Activated CD8-positive, alpha-beta T cell treated with anti-CD3 and anti-CD28 coated beads, Interleukin-2, amount 10 ng/mL, durations not matched to agents 7 days and 5 days (primary cell): ENCODE results near the gene TOP3A. TPM values are rescaled to one million over a fixed set of nuclear protein-coding genes. Genes with fewer than 3 reads are reported as not detected.
A peak's percentile ranks its signal among the peaks of the same experiment; 100 is the strongest.
"Not testable (repeated sequence)": the region's sequence is repeated elsewhere in the genome, so short reads cannot be mapped to it uniquely, and the experiment has no call there.

Experiments used
- ATAC-seq: fragments of 150-1000 bp; cut with Tn5 transposase; one replicate; pipeline ENCODE4 v1.10.0; 2021; ENCODE audit warnings: moderate library complexity
- CTCF ChIA-PET: fragments of 350-600 bp; sonication (Branson Sonifier 250); formaldehyde crosslinking; loops from one replicate; lab custom pipeline; 2021; ENCODE audit warnings: antibody characterized with exemption; lab: Charles Lee
- POLR2A ChIA-PET: fragments of 350-600 bp; sonication (Branson Sonifier 250); formaldehyde crosslinking; loops from one replicate; lab custom pipeline; 2021; ENCODE audit warnings: antibody characterized with exemption; lab: Charles Lee
- DNase-seq: peaks from one replicate; pipeline ENCODE4 v3.0.0-alpha.2; 2020
- H3K27ac Mint-ChIP-seq: one replicate; pipeline ENCODE4 v1.8.0; 2021; ENCODE audit warnings: mild to moderate bottlenecking, mixed read lengths
- H3K27me3 Mint-ChIP-seq: one replicate; pipeline ENCODE4 v1.8.0; 2021; ENCODE audit warnings: low read depth, mixed read lengths
- H3K36me3 Mint-ChIP-seq: one replicate; pipeline ENCODE4 v1.8.0; 2021; ENCODE audit warnings: low read depth, mixed read lengths
- H3K4me1 Mint-ChIP-seq: one replicate; pipeline ENCODE4 v1.8.0; 2021; ENCODE audit warnings: low read depth, mixed read lengths
- H3K4me3 Mint-ChIP-seq: one replicate; pipeline ENCODE4 v1.8.0; 2021; ENCODE audit warnings: mild to moderate bottlenecking, mixed read lengths
- H3K9me3 Mint-ChIP-seq: one replicate; pipeline ENCODE4 v1.8.0; 2022; ENCODE audit warnings: mixed read lengths; ENCODE audit not compliant: insufficient read depth
- total RNA-seq, 2 experiments: library from RNA; stranded (reverse); gene quantifications; one replicate each; pipeline ENCODE4 v1.2.3, GENCODE V29; 2021

Gene TOP3A
- total RNA-seq, 2 experiments from 2014 or later, result 75.9 to 77.3 TPM

DNA sequence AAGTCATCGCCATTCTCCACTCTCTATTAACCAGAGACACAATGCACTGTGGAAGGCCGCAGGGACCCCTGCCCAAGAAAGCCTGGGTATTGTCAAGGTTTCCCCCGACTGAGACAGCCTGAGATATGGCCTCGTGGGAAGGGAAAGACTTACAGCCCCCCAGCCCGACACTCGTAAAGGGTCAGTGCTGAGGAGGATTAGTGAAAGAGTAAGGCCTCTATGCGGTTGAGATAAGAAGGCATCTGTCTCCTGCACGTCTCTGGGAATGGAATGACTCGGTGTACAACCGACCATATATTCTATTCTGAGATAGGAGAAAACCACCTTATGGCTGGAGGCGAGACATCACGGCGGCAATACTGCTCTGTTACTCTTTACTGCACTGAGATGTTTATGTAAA lies 11.6 kb downstream of the TOP3A start:
- CTCF ChIA-PET, ATAC-seq, H3K9me3 Mint-ChIP-seq, POLR2A ChIA-PET, H3K4me3 Mint-ChIP-seq, H3K4me1 Mint-ChIP-seq, H3K27ac Mint-ChIP-seq, DNase-seq, H3K27me3 Mint-ChIP-seq: not testable (repeated sequence)
- H3K36me3 Mint-ChIP-seq, result peaks cover 52% of the 10 kb centered on the region

DNA sequence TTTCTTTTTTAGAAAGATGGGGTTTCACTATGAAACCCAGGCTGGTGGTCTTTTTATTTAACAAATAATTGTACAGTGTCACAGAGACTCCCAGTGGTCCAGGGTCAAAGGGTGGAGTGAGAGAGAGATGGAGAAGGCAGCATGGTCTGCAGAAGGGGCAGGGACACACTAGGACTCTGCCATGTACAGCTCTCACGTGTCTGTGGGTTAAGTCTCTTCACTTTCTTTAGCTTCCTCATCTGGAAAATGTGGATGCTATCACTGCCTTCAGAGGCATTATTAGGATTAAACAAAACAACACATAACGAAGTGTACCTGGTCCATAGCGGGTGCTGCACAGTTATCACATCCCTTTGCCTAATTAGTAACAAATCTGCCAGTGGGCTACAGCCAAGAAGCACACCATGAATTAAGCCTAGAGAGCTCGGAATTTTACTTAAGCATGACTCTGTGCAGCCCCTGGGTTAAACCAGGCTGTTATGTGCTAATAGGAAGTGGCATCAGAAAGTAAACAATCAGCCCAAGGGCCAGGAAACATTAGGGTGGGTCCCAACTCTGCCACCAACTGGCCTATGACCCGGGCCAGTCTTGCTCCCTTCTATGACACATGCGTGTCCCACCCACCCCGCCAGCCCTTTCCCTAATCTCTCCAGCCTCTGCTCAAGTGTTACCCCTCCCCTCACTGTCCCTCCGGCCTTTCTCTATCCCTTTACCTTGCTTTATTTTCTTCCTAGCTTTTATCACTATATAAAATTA lies 13.9 kb downstream of the TOP3A start:
- DNase-seq, result no peak
- Mint-ChIP-seq H3K27ac (no peak overlapping the region), H3K4me1 (no peaks in the 10 kb centered on the region), H3K4me3 (no peak overlapping the region), H3K9me3 (no peaks in the 10 kb centered on the region), H3K27me3 (no peaks in the 10 kb centered on the region), H3K36me3 (peaks cover 50% of the 10 kb centered on the region)
- POLR2A ChIA-PET, result interaction anchor here (1.0 kb wide), 1 partner anchor 11 kb away, joined by 3 read pairs; no protein-coding TSS in a partner anchor
- no peak for ATAC-seq
- CTCF ChIA-PET, result no interaction called here

DNA sequence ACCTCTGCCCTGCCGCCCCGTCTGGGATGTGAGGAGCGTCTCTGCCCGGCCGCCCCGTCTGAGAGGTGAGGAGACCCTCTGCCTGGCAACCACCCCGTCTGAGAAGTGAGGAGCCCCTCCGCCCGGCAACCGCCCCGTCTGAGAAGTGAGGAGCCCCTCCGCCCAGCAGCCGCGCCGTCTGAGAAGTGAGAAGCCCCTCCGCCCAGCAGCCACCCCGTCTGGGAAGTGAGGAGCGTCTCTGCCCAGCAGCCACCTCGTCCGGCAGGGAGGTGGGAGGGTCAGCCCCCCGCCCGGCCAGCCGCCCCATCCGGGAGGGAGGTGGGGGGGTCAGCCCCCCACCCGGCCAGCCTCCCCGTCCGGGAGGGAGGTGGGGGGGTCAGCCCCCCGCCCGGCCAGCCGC lies 16.7 kb downstream of the TOP3A start:
- H3K4me3 Mint-ChIP-seq, H3K27me3 Mint-ChIP-seq, H3K4me1 Mint-ChIP-seq, H3K9me3 Mint-ChIP-seq, H3K27ac Mint-ChIP-seq, ATAC-seq, DNase-seq, POLR2A ChIA-PET, CTCF ChIA-PET: not testable (repeated sequence)
- H3K36me3 Mint-ChIP-seq, result peaks cover 43% of the 10 kb centered on the region

DNA sequence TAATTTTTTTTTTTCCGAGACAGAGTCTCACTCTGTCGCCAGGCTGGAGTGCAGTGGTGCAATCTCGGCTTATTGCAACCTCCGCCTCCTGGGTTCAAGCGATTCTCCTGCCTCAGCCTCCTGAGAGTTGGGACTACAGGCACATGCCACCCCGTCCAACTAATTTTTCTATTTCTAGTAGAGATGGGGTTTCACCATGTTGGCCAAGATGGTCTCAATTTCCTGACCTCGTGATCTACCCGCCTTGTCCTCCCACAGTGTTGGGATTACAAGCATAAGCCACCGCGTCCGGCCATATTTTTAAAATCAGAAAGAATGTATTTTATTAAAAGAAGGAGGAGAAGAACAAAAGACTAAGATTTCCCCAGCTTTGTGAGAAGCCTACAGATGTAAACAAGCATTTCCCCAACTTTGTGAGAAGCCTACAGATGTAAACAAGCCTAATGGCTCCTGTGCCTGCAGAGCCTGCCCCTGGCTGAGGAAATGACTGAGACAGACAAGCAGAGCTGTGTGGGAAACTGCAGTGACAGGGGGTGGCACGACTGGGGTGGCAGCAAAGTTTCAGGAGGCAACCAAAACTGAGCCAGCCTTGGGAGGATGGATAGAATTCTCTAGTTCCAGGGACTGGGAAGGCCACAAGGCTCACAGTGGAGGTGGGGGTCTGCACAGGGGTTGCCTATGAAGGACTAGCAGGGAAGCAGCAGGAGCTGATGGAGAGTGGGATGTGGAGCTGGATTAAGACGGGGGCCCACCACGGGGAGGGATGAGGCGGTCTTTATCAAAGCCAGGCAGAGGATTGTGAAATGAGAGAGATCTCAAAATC lies 22.9 kb downstream of the TOP3A start:
- ATAC-seq, result no peak
- POLR2A ChIA-PET, result no interaction called here
- no peaks in the 10 kb centered on the region for H3K4me1 Mint-ChIP-seq
- peak overlapping the region; percentile 30 for H3K27ac Mint-ChIP-seq
- CTCF ChIA-PET, result no interaction called here
- no peaks in the 10 kb centered on the region for H3K27me3 Mint-ChIP-seq
- H3K9me3 Mint-ChIP-seq, result no peaks in the 10 kb centered on the region
- peaks cover 55% of the 10 kb centered on the region for H3K36me3 Mint-ChIP-seq
- no peak for DNase-seq
- H3K4me3 Mint-ChIP-seq, result no peak overlapping the region

DNA sequence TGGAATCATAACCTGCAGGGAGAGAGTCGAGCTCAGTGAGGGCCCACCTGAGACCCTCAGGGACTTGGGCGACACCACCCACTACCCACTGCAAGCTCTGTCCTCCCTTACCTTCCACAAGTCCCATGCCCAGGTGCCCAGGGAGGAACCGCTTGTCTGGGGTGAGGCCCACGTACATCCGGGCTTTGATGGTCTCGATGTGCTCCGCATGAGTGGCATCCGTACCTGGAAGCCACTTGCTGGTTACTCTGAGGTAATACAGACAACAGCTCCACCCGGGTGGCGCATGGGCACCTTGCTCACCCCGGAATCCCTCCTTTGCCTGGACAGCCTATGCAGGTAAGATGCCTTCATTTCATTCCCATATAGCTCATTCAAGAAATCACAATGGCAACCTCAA lies 29.5 kb downstream of the TOP3A start:
- peaks cover 62% of the 10 kb centered on the region for H3K36me3 Mint-ChIP-seq
- no peaks in the 10 kb centered on the region for H3K27me3 Mint-ChIP-seq
- CTCF ChIA-PET, result interaction anchor here (0.9 kb wide), 1 partner anchor 9 kb away, joined by 3 read pairs; no protein-coding TSS in a partner anchor

DNA sequence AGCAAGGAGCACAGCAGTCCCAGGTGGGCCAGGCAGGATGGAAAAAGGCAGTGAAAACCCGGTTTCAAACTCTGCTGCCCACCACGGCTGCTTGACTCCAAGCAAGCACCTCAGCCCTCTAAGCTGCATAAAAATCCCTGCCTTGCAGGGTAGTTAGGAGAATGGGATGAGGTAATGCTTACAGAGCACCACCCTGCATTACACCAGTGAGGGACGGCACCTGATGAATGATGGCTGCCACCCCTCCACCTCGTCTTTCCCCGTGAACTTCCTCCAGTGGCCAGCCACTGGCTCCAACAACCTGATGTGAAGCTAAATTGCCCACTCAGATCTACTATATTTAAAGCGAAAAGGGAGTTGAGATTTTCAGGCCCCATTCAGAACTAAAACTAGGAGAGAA lies 33.0 kb downstream of the TOP3A start:
- H3K4me3 Mint-ChIP-seq, result no peak overlapping the region
- DNase-seq, result no peak
- no peaks in the 10 kb centered on the region for H3K27me3 Mint-ChIP-seq
- ChIA-PET CTCF (no interaction called here), POLR2A (no interaction called here)
- no peak overlapping the region for H3K27ac Mint-ChIP-seq
- no peaks in the 10 kb centered on the region for H3K9me3 Mint-ChIP-seq
- ATAC-seq, result no peak
- H3K36me3 Mint-ChIP-seq, result peaks cover 54% of the 10 kb centered on the region
- no peaks in the 10 kb centered on the region for H3K4me1 Mint-ChIP-seq

More for the DNA sequence above, 29.5 kb downstream of the TOP3A start:
- no peak overlapping the region for H3K4me3 Mint-ChIP-seq
- H3K4me1 Mint-ChIP-seq, result no peaks in the 10 kb centered on the region
- no peak overlapping the region for H3K27ac Mint-ChIP-seq
- H3K9me3 Mint-ChIP-seq, result no peaks in the 10 kb centered on the region
- ATAC-seq (no peak), DNase-seq (no peak)
- POLR2A ChIA-PET, result no interaction called here

DNA sequence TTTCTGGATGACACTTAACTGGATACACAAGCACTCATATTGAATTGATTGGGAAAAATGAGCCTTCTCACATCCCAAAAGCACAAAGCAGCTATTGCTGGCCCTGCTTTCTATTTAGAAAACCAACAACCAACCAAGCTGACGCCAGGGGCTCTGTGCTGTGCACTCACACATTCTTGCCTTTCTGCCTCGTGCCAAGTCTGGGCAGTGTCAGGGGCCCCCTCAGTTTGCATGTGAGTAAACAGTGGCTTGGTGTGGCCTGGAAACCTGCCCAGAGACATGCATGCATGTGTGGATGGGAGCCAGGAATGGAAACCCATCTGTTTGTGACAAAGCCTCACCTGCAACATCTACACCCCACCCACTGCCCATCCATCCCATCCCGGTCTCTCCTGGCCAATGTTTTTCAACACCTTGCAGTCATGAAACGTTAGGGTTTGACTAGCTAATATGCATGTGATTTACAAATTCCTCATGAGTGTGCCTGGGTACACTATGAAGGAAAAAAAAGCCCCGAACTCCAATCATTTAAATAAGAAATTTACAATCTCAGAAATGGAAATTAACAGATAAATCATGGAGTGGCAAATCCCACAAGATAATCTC lies 33.9 kb downstream of the TOP3A start:
- Mint-ChIP-seq H3K27me3 (no peaks in the 10 kb centered on the region), H3K4me3 (no peak overlapping the region), H3K27ac (no peak overlapping the region), H3K36me3 (peaks cover 58% of the 10 kb centered on the region), H3K4me1 (no peaks in the 10 kb centered on the region), H3K9me3 (no peaks in the 10 kb centered on the region)
- CTCF ChIA-PET, result no interaction called here
- POLR2A ChIA-PET, result no interaction called here
- no peak for DNase-seq
- ATAC-seq, result no peak

DNA sequence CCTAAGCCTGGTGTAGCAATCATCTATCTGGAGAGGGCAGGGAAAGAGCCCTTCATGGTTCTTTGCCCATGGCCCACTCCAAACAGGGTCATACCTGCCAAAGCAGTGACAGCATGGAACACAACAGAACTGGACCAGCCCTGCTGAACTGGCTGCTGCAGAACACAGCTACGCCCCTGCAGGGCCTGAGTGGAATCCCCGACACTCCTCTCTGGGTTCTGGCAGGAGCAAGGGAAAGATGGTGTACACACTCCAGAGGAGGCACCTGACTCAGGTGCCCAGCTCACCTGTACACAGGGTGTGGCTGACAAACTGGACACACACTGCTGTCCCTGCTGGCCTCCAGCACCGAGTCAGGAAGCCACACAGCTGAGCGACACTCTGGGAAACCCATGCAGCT lies 34.5 kb downstream of the TOP3A start:
- H3K36me3 Mint-ChIP-seq, result peaks cover 55% of the 10 kb centered on the region
- no peak overlapping the region for H3K4me3 Mint-ChIP-seq
- H3K9me3 Mint-ChIP-seq, result no peaks in the 10 kb centered on the region
- ATAC-seq (no peak), DNase-seq (no peak)
- CTCF ChIA-PET, result no interaction called here
- no peaks in the 10 kb centered on the region for H3K27me3 Mint-ChIP-seq
- POLR2A ChIA-PET, result no interaction called here
- no peaks in the 10 kb centered on the region for H3K4me1 Mint-ChIP-seq
- no peak overlapping the region for H3K27ac Mint-ChIP-seq

DNA sequence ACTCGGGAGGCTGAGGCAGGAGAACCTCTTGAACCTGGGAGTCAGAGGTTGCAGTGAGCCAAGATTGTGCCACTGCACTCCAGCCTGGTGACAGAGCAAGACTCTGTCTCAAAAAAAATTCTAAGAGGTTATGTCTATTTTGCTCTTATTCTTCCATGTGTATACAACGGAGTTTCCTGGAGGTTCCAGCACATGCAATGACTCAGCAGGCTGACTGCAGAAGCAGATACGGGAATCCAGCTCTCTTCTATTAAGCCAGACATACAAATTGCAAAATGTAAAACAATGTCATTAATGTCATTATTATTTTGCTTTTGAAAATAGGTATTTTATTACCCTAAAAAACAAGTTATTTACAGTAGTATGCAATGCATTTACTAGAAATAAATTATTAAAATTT lies 35.9 kb downstream of the TOP3A start:
- CTCF ChIA-PET, result no interaction called here
- H3K27me3 Mint-ChIP-seq, result no peaks in the 10 kb centered on the region
- H3K36me3 Mint-ChIP-seq, result peaks cover 48% of the 10 kb centered on the region
- no peak overlapping the region for H3K4me3 Mint-ChIP-seq
- ATAC-seq (no peak), DNase-seq (no peak)
- no peaks in the 10 kb centered on the region for H3K9me3 Mint-ChIP-seq
- H3K4me1 Mint-ChIP-seq, result no peaks in the 10 kb centered on the region
- H3K27ac Mint-ChIP-seq, result no peak overlapping the region
- POLR2A ChIA-PET, result no interaction called here

DNA sequence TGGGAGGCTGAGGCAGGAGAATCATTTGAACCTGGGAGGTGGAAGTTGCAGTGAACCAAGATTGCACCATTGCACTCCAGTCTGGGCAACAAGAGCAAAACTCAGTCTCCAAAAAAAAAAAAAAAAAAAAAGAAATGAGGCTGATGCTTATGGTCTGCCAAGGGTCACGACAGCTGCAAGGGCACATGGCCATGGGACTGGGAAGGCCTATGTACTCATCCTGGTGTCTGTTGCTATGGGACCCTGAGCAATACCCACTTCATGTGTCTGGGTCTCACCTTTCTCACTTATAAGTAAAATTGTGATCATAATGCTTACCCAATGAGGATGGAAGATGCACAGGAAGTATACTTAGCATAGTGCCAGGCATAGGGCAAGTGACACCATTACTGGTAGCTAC lies 37.7 kb downstream of the TOP3A start:
- peaks cover 41% of the 10 kb centered on the region for H3K36me3 Mint-ChIP-seq
- DNase-seq, result no peak
- no peak for ATAC-seq

DNA sequence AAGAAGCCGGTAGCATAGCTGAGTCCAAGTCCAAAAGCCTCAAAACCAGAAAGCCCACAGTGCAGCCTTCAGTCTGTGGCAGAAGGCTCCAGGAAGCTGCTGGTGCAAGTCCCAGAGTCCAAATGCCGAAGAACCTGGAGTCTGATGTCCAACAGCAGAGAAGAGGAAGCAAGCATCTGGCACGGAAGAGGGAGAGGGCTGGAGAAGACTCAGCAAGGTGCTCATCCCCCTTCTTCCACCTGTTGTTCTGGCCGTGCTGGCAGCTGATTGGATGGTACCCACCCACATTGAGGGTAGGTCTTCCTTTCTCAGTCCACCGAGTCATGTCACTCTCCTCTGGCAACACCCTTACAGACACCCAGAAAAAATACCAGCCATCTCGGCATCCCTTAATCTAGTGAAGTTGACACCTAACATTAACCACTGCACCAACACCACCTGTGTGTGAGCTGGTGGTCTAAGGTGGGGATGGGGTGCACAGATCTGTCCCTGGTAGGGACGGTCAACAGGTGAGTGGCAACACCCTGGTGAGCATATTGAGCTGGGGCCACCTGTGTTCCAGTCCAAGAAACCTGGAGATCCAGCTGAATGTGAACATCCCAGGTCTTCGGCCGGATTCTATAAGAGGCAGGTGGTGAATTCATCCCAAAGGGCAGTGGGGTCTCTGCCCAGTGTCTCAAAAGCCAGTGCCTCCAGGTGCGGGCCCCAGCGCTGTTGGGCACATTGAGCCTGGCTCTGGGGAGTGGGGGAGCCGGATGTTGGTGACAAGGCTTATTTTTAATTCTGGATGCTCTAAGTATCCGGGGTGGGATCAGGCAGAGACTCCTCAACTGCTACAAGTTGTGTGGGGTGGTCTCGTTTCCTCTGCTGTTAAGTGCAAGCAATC lies 44.5 kb downstream of the TOP3A start:
- Mint-ChIP-seq H3K36me3 (peaks cover 17% of the 10 kb centered on the region), H3K4me3 (no peak overlapping the region), H3K4me1 (peaks cover 11% of the 10 kb centered on the region), H3K27me3 (no peaks in the 10 kb centered on the region), H3K27ac (no peak overlapping the region), H3K9me3 (no peaks in the 10 kb centered on the region)
- POLR2A ChIA-PET, result no interaction called here
- ATAC-seq (no peak), DNase-seq (no peak)
- CTCF ChIA-PET, result no interaction called here

More for the DNA sequence above, 37.7 kb downstream of the TOP3A start:
- Mint-ChIP-seq H3K4me1 (no peaks in the 10 kb centered on the region), H3K4me3 (no peak overlapping the region), H3K27me3 (no peaks in the 10 kb centered on the region), H3K27ac (no peak overlapping the region), H3K9me3 (no peaks in the 10 kb centered on the region)
- ChIA-PET CTCF (interaction anchor here (1.1 to 1.4 kb wide), 2 partner anchors 8 to 28 kb away, joined by 3 to 5 read pairs; no protein-coding TSS in a partner anchor), POLR2A (interaction anchor here (0.8 kb wide), 1 partner anchor 13 kb away, joined by 3 read pairs; no protein-coding TSS in a partner anchor)
